Measurements from ENCODE around the gene FAM32A. TPM values are rescaled to one million over a fixed set of nuclear protein-coding genes. Genes with fewer than 3 reads are reported as not detected.

FAM32A gene
- total RNA-seq, 1 experiment from 2014 or later: 44.6 TPM

DNA sequence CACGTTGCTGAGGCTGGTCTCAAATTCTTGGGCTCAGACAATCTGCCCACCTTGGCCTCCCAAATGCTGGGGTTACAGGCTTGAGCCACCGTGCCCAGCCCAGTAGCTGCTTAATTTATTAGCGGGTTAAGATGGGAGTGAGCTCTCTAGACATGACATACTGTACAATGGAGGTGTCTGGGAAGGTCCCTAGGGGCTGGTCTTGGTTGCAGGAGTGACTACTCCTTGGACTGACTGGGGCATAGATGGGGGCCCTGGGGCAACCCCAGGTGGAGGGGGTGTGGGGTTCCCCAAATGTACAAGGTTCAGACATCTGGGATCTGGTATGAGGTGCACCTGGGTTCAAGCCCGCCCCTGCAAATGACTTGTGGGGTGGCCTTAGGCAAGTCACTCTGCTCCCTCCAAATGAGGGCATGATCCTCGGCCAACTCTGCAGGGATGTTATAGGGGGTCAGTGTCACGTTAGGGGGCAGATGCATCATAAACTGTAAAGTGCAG is 24.7 kb upstream of the FAM32A start:
- CTCF ChIA-PET: interaction anchor here (0.6 to 0.7 kb wide), 3 partner anchors 50 to 526 kb away, joined by 3 to 12 read pairs (median 7); no protein-coding TSS in a partner anchor
- DNase-seq (ENCODE audit: low read depth, low spot score): no peak
- H3K4me3 ChIP-seq (ENCODE audit: low read depth in 2 of 2, low read length in 2 of 2): no peak overlapping the region

GRCh38 chr19:16160943-16161560 is 24.2 kb upstream of the FAM32A start:
- Histone ChIP-seq H3K4me3 (ENCODE audit: low read depth in 2 of 2, low read length in 2 of 2) (no peak overlapping the region), H3K9me3 (ENCODE audit: control insufficient read depth, insufficient read depth, low read depth, low read length) (no peaks in the 10 kb centered on the region), H3K27ac (ENCODE audit: low read length) (no peak overlapping the region), H3K36me3 (ENCODE audit: control insufficient read depth, insufficient read depth, low read length) (no peaks in the 10 kb centered on the region), H3K4me1 (ENCODE audit: control insufficient read depth, insufficient read depth, low read length) (peaks cover 2% of the 10 kb centered on the region; the same call in 1 of the 2 replicates), H3K27me3 (ENCODE audit: control insufficient read depth, insufficient read depth, low read length) (no peaks in the 10 kb centered on the region)
- CTCF ChIA-PET: no interaction called here
- TF ChIP-seq SIN3A (IDR thresholded peaks at IDR 0.05; ENCODE audit: borderline replicate concordance, insufficient read depth, low read depth, low read length) (no peak), POLR2AphosphoS5 (IDR thresholded peaks at IDR 0.05; ENCODE audit: low read depth, low read length) (no peak), TCF7L2 (IDR thresholded peaks at IDR 0.05; ENCODE audit: low read depth, low read length) (no peak)
- TF ChIP-seq, protein P1, sequence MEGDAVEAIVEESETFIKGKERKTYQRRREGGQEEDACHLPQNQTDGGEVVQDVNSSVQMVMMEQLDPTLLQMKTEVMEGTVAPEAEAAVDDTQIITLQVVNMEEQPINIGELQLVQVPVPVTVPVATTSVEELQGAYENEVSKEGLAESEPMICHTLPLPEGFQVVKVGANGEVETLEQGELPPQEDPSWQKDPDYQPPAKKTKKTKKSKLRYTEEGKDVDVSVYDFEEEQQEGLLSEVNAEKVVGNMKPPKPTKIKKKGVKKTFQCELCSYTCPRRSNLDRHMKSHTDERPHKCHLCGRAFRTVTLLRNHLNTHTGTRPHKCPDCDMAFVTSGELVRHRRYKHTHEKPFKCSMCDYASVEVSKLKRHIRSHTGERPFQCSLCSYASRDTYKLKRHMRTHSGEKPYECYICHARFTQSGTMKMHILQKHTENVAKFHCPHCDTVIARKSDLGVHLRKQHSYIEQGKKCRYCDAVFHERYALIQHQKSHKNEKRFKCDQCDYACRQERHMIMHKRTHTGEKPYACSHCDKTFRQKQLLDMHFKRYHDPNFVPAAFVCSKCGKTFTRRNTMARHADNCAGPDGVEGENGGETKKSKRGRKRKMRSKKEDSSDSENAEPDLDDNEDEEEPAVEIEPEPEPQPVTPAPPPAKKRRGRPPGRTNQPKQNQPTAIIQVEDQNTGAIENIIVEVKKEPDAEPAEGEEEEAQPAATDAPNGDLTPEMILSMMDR (IDR thresholded peaks at IDR 0.05): no peak
- TF ChIP-seq, protein P2, sequence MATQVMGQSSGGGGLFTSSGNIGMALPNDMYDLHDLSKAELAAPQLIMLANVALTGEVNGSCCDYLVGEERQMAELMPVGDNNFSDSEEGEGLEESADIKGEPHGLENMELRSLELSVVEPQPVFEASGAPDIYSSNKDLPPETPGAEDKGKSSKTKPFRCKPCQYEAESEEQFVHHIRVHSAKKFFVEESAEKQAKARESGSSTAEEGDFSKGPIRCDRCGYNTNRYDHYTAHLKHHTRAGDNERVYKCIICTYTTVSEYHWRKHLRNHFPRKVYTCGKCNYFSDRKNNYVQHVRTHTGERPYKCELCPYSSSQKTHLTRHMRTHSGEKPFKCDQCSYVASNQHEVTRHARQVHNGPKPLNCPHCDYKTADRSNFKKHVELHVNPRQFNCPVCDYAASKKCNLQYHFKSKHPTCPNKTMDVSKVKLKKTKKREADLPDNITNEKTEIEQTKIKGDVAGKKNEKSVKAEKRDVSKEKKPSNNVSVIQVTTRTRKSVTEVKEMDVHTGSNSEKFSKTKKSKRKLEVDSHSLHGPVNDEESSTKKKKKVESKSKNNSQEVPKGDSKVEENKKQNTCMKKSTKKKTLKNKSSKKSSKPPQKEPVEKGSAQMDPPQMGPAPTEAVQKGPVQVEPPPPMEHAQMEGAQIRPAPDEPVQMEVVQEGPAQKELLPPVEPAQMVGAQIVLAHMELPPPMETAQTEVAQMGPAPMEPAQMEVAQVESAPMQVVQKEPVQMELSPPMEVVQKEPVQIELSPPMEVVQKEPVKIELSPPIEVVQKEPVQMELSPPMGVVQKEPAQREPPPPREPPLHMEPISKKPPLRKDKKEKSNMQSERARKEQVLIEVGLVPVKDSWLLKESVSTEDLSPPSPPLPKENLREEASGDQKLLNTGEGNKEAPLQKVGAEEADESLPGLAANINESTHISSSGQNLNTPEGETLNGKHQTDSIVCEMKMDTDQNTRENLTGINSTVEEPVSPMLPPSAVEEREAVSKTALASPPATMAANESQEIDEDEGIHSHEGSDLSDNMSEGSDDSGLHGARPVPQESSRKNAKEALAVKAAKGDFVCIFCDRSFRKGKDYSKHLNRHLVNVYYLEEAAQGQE (IDR thresholded peaks at IDR 0.05; ENCODE audit: insufficient read depth in 1 of 2, low read depth in 2 of 2, low read length in 1 of 2): no peak
- in situ Hi-C loops (cut with HindIII; ENCODE audit: low pct_unique_long_range_greater_than_20kb, low sequenced_read_pairs) (no loop called here), intact Hi-C loops (cut with micrococcal nuclease; ENCODE audit: unreplicated experiment) (no loop called here)
- ATAC-seq: peak; percentile 40; the same call in 1 of the 2 replicates
- peak; percentile 32 for DNase-seq (ENCODE audit: low read depth, low spot score)
- no TSS peak for BruUV-seq (replicated peaks)
- POLR2A ChIA-PET: interaction anchor here (0.6 kb wide), 1 partner anchor 1545 kb away, joined by 3 read pairs; no protein-coding TSS in a partner anchor

More for the DNA sequence above, 24.7 kb upstream of the FAM32A start:
- TF ChIP-seq, protein P2 (IDR thresholded peaks at IDR 0.05; ENCODE audit: insufficient read depth in 1 of 2, low read depth in 2 of 2, low read length in 1 of 2): no peak
- TF ChIP-seq SIN3A (IDR thresholded peaks at IDR 0.05; ENCODE audit: borderline replicate concordance, insufficient read depth, low read depth, low read length): no peak
- TF ChIP-seq, protein P1 (IDR thresholded peaks at IDR 0.05): no peak
- no peak for TF ChIP-seq TCF7L2 (IDR thresholded peaks at IDR 0.05; ENCODE audit: low read depth, low read length)
- no peak for TF ChIP-seq POLR2AphosphoS5 (IDR thresholded peaks at IDR 0.05; ENCODE audit: low read depth, low read length)
- intact Hi-C loops (cut with micrococcal nuclease; ENCODE audit: unreplicated experiment): no loop called here
- no peaks in the 10 kb centered on the region for H3K36me3 ChIP-seq (ENCODE audit: control insufficient read depth, insufficient read depth, low read length)
- POLR2A ChIA-PET: no interaction called here
- in situ Hi-C loops (cut with HindIII; ENCODE audit: low pct_unique_long_range_greater_than_20kb, low sequenced_read_pairs): no loop called here
- H3K27ac ChIP-seq (ENCODE audit: low read length): no peak overlapping the region
- peaks cover 2% of the 10 kb centered on the region; the same call in 1 of the 2 replicates for H3K4me1 ChIP-seq (ENCODE audit: control insufficient read depth, insufficient read depth, low read length)
- H3K27me3 ChIP-seq (ENCODE audit: control insufficient read depth, insufficient read depth, low read length): no peaks in the 10 kb centered on the region
- ATAC-seq: no peak
- BruUV-seq (replicated peaks): no TSS peak
- no peaks in the 10 kb centered on the region for H3K9me3 ChIP-seq (ENCODE audit: control insufficient read depth, insufficient read depth, low read depth, low read length)
